Measurements from ENCODE around the gene ANGPTL2.

DNA sequence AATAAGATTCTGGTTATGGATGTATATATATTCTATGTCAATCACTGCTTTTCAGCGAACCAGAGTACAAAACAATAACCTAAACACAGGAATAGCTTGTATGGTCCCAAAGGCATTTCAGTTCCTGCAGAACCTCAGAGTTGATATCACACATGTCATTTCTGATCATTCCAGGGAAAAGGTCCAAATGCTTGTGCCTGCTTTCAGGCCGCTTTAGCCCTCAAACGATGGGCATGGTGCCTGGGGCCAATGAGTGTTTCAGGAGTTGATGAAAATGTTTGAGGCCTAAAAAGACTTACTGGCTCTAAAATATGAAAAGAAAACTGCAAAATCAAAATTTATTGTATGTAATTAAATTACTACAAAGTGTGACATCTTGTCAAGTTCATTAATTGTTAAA, 22.8 kb downstream of the ANGPTL2 start:
- TF ChIP-seq, protein P1, sequence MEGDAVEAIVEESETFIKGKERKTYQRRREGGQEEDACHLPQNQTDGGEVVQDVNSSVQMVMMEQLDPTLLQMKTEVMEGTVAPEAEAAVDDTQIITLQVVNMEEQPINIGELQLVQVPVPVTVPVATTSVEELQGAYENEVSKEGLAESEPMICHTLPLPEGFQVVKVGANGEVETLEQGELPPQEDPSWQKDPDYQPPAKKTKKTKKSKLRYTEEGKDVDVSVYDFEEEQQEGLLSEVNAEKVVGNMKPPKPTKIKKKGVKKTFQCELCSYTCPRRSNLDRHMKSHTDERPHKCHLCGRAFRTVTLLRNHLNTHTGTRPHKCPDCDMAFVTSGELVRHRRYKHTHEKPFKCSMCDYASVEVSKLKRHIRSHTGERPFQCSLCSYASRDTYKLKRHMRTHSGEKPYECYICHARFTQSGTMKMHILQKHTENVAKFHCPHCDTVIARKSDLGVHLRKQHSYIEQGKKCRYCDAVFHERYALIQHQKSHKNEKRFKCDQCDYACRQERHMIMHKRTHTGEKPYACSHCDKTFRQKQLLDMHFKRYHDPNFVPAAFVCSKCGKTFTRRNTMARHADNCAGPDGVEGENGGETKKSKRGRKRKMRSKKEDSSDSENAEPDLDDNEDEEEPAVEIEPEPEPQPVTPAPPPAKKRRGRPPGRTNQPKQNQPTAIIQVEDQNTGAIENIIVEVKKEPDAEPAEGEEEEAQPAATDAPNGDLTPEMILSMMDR (IDR thresholded peaks at IDR 0.05; ENCODE audit: insufficient read depth, low read depth, low read length), result no peak
- no peak for TF ChIP-seq EZH2 (IDR thresholded peaks at IDR 0.05; ENCODE audit: insufficient read depth, low read length)

All from astrocyte (in vitro differentiated cells and primary cell).